Liver (tissue), 9 donors: ENCODE results near the gene CCDC50. TPM values are rescaled to one million over a fixed set of nuclear protein-coding genes. Genes with fewer than 3 reads are reported as not detected.

Source experiments
- DNase-seq: peaks from one replicate; pipeline ENCODE4 v3.0.0-alpha.2; 2017; ENCODE audit warnings: low spot score
- H3K27ac ChIP-seq, 2 donors: one replicate each; pipeline ENCODE4 v1.7.0; 2013; ENCODE audit warnings: inconsistent platforms in 2 of 2, low read length in 2 of 2, control low read depth in 1 of 2, low read depth in 1 of 2, mild to moderate bottlenecking in 1 of 2
- H3K27me3 ChIP-seq, 4 donors: one replicate each; pipeline versions ENCODE4 v1.6.1 to v1.7.0; 2013; ENCODE audit warnings: low read length in 3 of 4, inconsistent platforms in 1 of 4, mild to moderate bottlenecking in 1 of 4, moderate library complexity in 1 of 4; ENCODE audit not compliant: control insufficient read depth in 4 of 4, insufficient read depth in 4 of 4
- H3K36me3 ChIP-seq, 4 donors: one replicate each; pipeline versions ENCODE4 v1.6.1 to v1.7.0; 2013; ENCODE audit warnings: low read length in 3 of 4, mild to moderate bottlenecking in 3 of 4, low read depth in 1 of 4, moderate library complexity in 1 of 4; ENCODE audit not compliant: control insufficient read depth in 4 of 4, insufficient read depth in 3 of 4
- H3K4me1 ChIP-seq, 4 donors: one replicate each; pipeline versions ENCODE4 v1.6.1 to v1.7.0; 2013; ENCODE audit warnings: low read length in 3 of 4, mild to moderate bottlenecking in 3 of 4, moderate library complexity in 1 of 4; ENCODE audit not compliant: control insufficient read depth in 4 of 4, insufficient read depth in 4 of 4
- H3K4me3 ChIP-seq, 3 donors: one replicate each; pipeline versions ENCODE4 v1.6.1 to v1.7.0; 2013; ENCODE audit warnings: low read length in 3 of 3, control low read depth in 1 of 3, low read depth in 1 of 3, mild to moderate bottlenecking in 1 of 3
- H3K9ac ChIP-seq, 2 donors: one replicate each; pipeline ENCODE4 v1.7.0; 2013; ENCODE audit warnings: low read length in 2 of 2, mild to moderate bottlenecking in 2 of 2, moderate library complexity in 2 of 2, control low read depth in 1 of 2, low read depth in 1 of 2
- H3K9me3 ChIP-seq, 4 donors: one replicate each; pipeline versions ENCODE4 v1.6.1 to v1.7.0; 2013; ENCODE audit warnings: low read length in 3 of 4; ENCODE audit not compliant: control insufficient read depth in 4 of 4
- ATF3 ChIP-seq: IDR thresholded peaks from 2 replicates; pipeline ENCODE4 v1.6.1; 2016; ENCODE audit warnings: antibody characterized with exemption
- CTCF ChIP-seq: fragments of 150-350 bp; IDR thresholded peaks from 2 replicates; pipeline ENCODE4 v1.5.1; 2017; ENCODE audit warnings: improper control_type of control experiment, low read depth, low read length; ENCODE audit not compliant: missing input control
- EGR1 ChIP-seq, 2 donors: IDR thresholded peaks; 2 replicates each; pipeline ENCODE4 v1.6.1; 2016 to 2018; ENCODE audit warnings: antibody characterized with exemption in 2 of 2, low read depth in 2 of 2
- FOXA1 ChIP-seq: IDR thresholded peaks from 2 replicates; pipeline ENCODE4 v1.6.1; 2016; ENCODE audit warnings: antibody characterized with exemption
- FOXA2 ChIP-seq: IDR thresholded peaks from 2 replicates; pipeline ENCODE4 v1.6.1; 2016; ENCODE audit warnings: antibody characterized with exemption
- GABPA ChIP-seq, 2 donors: IDR thresholded peaks in 1 of 2; conservative IDR thresholded peaks in 1 of 2; 2 replicates each; pipeline ENCODE4 v1.6.1; 2016; ENCODE audit warnings: antibody characterized with exemption in 2 of 2, mild to moderate bottlenecking in 1 of 2, moderate library complexity in 1 of 2
- HNF4A ChIP-seq, 2 donors: conservative IDR thresholded peaks; 2 replicates each; pipeline ENCODE4 v1.6.1; 2016; ENCODE audit warnings: antibody characterized with exemption in 2 of 2, mild to moderate bottlenecking in 2 of 2
- HNF4G ChIP-seq: IDR thresholded peaks from 2 replicates; pipeline ENCODE4 v1.6.1; 2016; ENCODE audit warnings: antibody characterized with exemption
- JUND ChIP-seq, 2 donors: IDR thresholded peaks; 2 replicates each; pipeline ENCODE4 v1.6.1; 2016; ENCODE audit warnings: antibody characterized with exemption in 2 of 2
- MAX ChIP-seq: IDR thresholded peaks from 2 replicates; pipeline ENCODE4 v1.6.1; 2016; ENCODE audit warnings: antibody characterized with exemption
- NR2F2 ChIP-seq: IDR thresholded peaks from 2 replicates; pipeline ENCODE4 v1.6.1; 2016; ENCODE audit warnings: antibody characterized with exemption
- RAD21 ChIP-seq, 2 donors: IDR thresholded peaks; 2 replicates each; pipeline ENCODE4 v1.6.1; 2016; ENCODE audit warnings: antibody characterized with exemption in 2 of 2, mild to moderate bottlenecking in 2 of 2
- REST ChIP-seq: IDR thresholded peaks from 2 replicates; pipeline ENCODE4 v1.6.1; 2016; ENCODE audit warnings: antibody characterized with exemption, mild to moderate bottlenecking
- RXRA ChIP-seq, 2 donors: IDR thresholded peaks; 2 replicates each; pipeline ENCODE4 v1.6.1; 2017 to 2018; ENCODE audit warnings: antibody characterized with exemption in 2 of 2, mild to moderate bottlenecking in 1 of 2
- SP1 ChIP-seq: IDR thresholded peaks from 2 replicates; pipeline ENCODE4 v1.6.1; 2018; ENCODE audit warnings: antibody characterized with exemption, mild to moderate bottlenecking
- YY1 ChIP-seq: IDR thresholded peaks from 2 replicates; pipeline ENCODE4 v1.6.1; 2016; ENCODE audit warnings: antibody characterized with exemption, mild to moderate bottlenecking
- ZBTB33 ChIP-seq: IDR thresholded peaks from 2 replicates; pipeline ENCODE4 v1.6.1; 2016; ENCODE audit warnings: antibody characterized with exemption
- WGBS: extraction: QIAGEN DNeasy Blood & Tissue Kit; methylation state at CpG from one replicate; pipeline ENCODE4 v1.1.7; 2013; 5-methylcytosine and 5-hydroxymethylcytosine counted together
- polyA plus RNA-seq, 2 donors: library from polyadenylated mRNA; stranded (reverse) in 1 of 2; unstranded in 1 of 2; fragments of 200-250 nt in 1 of 2; fragments of >200 nt in 1 of 2; fragmentation: Nextera tagmentation in 1 of 2; extraction: Ambion mirVana in 1 of 2; gene quantifications; one replicate each; pipeline versions ENCODE4 v1.2.1 to v1.2.3, GENCODE V29; 2013 to 2015
- total RNA-seq, 2 donors: library from RNA; depleted of rRNA; stranded (reverse); fragments of >200 nt; gene quantifications; one replicate each; pipeline ENCODE4 v1.2.3, GENCODE V29; 2014
- donor health status: healthy.
- donor health status: healthy.
- donor health status: healthy.
- donor health status: healthy.
- donor health status: healthy.

The CCDC50 gene
- total and polyA plus RNA-seq, 4 donors: 15.4 to 69.0 (median 33.6) TPM

GRCh38 chr3:191382661-191383060 is 53.5 kb downstream of the CCDC50 start:
- 87% methylated on average over 1 of the region's 1 CpG for WGBS
- Histone ChIP-seq H3K4me1 (no peaks in the 10 kb centered on the region), H3K9ac (no peak overlapping the region)

GRCh38 chr3:191383124-191383523 is 53.9 kb downstream of the CCDC50 start:
- TF ChIP-seq HNF4G (no peak), HNF4A (conservative IDR thresholded peaks at IDR 0.05) (no peak), ZBTB33 (no peak), YY1 (no peak), RXRA (IDR thresholded peaks at IDR 0.05) (no peak), EGR1 (IDR thresholded peaks at IDR 0.05; ENCODE audit: low read depth in 2 of 2) (no peak)
- Histone ChIP-seq H3K9ac (no peak overlapping the region), H3K27ac (no peak overlapping the region), H3K36me3 (peaks cover 4 to 37% (median 30%) of the 10 kb centered on the region in 4 donors), H3K27me3 (no peaks in the 10 kb centered on the region), H3K4me1 (no peaks in the 10 kb centered on the region), H3K9me3 (no peaks in the 10 kb centered on the region), H3K4me3 (no peak overlapping the region)
- DNase-seq: no peak
- WGBS: 83% methylated on average over 4 of the region's 4 CpGs

More at GRCh38 chr3:191382661-191383060, 53.5 kb downstream of the CCDC50 start:
- H3K36me3 ChIP-seq: peaks cover 4 to 37% (median 30%) of the 10 kb centered on the region in 4 donors
- no peak overlapping the region for H3K4me3 ChIP-seq
- no peaks in the 10 kb centered on the region for H3K27me3 ChIP-seq
- no peak for TF ChIP-seq FOXA2
- TF ChIP-seq HNF4G: no peak
- no peak for TF ChIP-seq FOXA1
- TF ChIP-seq GABPA (IDR thresholded peaks at IDR 0.05 in 1 of 2, conservative IDR thresholded peaks at IDR 0.05 in 1 of 2): no peak
- TF ChIP-seq JUND (IDR thresholded peaks at IDR 0.05): no peak
- H3K9me3 ChIP-seq: no peaks in the 10 kb centered on the region
- H3K27ac ChIP-seq: no peak overlapping the region
- no peak for DNase-seq

GRCh38 chr3:191385101-191385500 is 55.9 kb downstream of the CCDC50 start:
- TF ChIP-seq HNF4G: no peak
- no peak for TF ChIP-seq FOXA1
- TF ChIP-seq REST: no peak
- TF ChIP-seq ATF3: no peak
- TF ChIP-seq RXRA (IDR thresholded peaks at IDR 0.05): no peak
- no peak for TF ChIP-seq NR2F2
- no peak for TF ChIP-seq HNF4A (conservative IDR thresholded peaks at IDR 0.05)
- TF ChIP-seq SP1: no peak
- TF ChIP-seq MAX: no peak
- no peak for TF ChIP-seq RAD21 (IDR thresholded peaks at IDR 0.05)
- no peak for TF ChIP-seq FOXA2
- no peak for TF ChIP-seq YY1
- no peak for TF ChIP-seq EGR1 (IDR thresholded peaks at IDR 0.05; ENCODE audit: low read depth in 2 of 2)
- TF ChIP-seq ZBTB33: no peak
- no peak for TF ChIP-seq CTCF
- Histone ChIP-seq H3K4me3 (no peak overlapping the region), H3K36me3 (peaks cover 4 to 40% (median 30%) of the 10 kb centered on the region in 4 donors), H3K9ac (no peak overlapping the region), H3K27ac (no peak overlapping the region), H3K9me3 (no peaks in the 10 kb centered on the region), H3K4me1 (peaks cover 0 to 2% (median 0%) of the 10 kb centered on the region in 4 donors), H3K27me3 (no peaks in the 10 kb centered on the region)
- DNase-seq: no peak
- 79% methylated on average over 3 of the region's 3 CpGs for WGBS
